HG02759 (cell line): ENCODE results near the gene FAM20A.
"Not testable (repeated sequence)": the region's sequence is repeated elsewhere in the genome, so short reads cannot be mapped to it uniquely, and the experiment has no call there.

Experiments
- ATAC-seq: cut with Tn5 transposase; IDR thresholded peaks from one replicate; pipeline ENCODE4 v1.9.1; 2021; ENCODE audit warnings: mild to moderate bottlenecking, moderate library complexity; ENCODE audit not compliant: unreplicated experiment

FAM20A gene

DNA sequence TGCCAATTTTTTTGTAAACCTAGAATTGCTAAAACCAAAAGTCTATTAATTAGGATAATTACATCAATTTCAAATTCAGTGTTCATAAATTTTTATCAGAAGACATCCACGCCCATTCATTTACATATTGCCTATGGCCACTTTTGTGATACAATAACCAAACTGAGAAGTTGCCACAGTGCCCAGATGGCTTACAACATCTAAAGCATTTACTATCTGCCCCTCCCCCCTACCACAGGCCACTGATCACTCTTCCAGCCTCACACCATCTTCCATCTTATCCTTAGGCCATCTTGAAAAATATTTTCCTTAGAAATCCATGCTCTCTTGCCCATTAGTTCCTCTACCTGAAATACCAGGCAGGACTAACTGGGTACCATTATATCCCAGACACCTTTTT, 95.2 kb downstream of the FAM20A start:
- no peak for ATAC-seq

DNA sequence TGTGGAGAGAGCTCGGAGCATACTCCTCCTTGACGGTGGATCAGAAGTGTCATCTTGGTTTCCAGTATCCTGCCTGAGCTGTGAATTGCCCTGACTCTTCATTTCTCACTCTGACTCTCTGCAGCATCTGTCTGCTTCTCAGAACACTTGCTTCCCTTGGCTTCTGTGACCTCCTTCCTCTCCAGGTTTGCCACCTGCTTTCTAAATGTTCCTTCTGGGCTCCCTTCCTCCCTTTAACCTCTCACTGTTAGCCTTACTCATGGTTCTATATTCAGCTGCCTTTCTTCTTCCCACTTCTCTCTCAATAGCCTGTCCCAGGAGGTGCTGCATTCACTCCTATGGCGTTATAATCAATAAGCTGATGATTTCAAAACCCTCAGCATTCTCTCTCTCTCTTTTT, 100.1 kb downstream of the FAM20A start:
- ATAC-seq: no peak

DNA sequence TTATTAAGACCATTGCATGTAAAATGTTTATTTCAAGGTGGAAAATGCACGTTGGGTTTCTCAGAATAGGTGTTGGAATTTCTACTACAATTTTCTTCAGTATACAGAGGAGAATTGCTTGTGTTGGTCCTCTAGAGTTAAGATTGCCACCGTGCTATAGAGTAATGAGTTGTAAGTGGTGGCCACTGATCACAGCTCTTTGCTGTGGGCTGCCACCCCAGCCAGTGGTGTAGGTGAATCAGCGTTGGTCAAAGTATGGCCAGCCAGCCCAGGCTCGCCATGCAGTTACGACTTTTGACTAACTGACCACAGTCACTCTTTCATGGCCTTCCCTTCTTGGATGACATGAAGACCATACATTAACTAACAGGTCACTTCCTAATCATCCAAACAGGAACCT, 101.6 kb downstream of the FAM20A start:
- no peak for ATAC-seq

DNA sequence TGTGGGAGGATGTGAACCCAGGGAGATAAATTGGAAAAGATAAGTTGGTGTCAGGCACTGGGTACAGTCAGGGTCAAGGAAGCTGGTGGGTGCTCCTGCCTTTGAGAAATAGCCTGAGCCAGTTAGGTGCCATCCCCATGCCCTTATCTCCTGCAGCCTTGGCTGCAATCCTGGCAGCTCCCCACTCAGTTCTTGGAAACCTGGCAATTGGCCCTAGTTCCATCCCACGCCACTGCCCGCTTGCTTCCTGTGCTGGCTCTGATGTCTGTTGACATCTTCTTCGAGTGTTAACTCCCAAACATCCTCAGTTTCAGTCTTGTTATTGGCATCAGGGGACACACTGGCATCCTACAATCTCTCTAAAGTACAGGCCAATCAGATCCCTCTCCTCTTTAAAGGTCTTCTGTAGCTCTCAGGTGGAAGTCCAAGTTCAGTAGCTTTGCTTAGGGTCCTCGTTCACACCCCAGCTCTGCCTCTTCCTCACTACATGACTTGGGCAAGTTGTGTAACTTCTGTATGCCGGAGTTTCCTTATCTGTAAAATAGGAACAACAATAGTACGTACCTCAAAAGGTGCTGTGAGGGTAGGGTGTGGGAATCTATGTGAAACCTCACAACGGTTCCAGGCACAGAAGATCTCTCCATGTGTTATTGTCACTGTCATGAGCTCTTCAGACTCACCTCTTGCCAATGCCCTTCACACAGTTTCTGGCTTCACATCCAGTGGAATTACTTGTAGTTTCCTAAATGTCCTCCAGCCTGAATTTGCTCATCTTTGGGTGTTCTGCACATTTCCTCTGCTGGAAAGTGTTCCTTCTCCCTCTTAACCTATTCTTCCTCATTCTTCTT, 102.5 kb downstream of the FAM20A start:
- peak; percentile 34 for ATAC-seq

DNA sequence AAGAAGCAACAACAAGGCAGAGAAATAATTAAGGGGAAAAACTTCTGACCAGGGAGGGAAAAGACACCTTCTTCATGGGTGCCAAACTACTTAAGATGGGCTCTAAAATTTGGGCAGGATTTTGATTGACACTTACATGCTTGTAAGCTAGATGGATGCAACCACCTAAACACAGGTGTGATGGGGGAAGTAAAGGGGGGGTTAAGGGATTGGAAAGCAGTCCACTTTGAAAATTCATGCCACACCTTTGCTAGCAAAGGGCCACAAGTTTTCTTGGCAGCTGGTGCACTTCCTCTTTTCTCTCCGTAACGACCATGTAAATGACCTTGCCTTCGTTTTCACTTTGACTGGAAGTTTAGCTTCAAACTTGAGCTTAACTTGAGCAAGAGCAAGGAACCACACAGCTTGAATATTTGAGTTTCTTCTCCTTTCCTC, 103.3 kb downstream of the FAM20A start:
- peak; percentile 95 for ATAC-seq

DNA sequence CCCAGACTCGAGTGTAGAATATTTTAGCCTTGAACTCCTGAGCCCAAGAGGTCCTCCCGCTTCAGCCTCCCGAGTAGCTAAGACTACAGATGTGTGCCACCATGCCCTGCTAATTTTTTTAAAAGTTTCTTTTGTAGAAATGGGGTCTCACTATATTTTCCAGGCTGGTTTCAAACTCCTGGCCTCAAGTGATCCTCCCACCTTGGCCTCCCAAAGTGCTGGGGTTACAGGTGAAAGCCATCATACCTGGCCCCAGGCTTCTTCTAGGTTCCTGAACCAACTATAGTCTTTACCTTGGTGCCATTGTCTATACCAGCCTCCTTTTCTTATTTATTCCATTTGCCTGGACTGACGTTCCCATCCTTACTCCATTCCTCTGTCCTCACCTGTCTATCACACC, 106.1 kb downstream of the FAM20A start:
- no peak for ATAC-seq

DNA sequence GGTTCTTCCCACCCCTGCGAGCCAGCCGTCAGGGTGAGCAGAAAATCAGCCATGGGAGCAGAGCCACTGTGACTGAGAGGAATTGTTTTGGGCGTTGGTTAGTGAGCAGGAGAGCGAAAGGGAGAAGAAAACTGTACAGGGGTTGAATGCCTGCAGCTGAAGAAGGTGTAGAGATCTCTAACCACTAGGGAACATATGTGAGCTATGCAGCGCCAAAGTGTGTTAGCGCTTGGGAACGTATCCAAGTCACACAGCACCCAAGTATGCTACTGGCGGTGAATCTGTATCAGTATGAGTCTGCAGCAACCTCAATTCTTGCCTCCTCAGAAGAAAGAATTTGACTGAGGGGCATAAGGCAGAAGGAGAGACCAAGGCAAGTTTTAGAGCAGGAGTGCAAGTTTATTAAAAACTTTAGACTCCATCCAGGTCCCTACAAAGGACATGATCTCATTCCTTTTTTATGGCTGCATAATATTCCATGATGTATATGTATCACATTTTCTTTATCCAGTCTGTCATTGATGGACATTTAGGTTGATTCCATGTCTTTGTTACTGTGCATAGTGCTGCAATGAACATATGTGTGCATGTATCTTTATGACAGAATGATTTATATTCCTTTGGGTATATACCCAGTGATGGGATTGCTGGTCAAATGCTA, 108.6 kb downstream of the FAM20A start:
- not testable (repeated sequence) for ATAC-seq

DNA sequence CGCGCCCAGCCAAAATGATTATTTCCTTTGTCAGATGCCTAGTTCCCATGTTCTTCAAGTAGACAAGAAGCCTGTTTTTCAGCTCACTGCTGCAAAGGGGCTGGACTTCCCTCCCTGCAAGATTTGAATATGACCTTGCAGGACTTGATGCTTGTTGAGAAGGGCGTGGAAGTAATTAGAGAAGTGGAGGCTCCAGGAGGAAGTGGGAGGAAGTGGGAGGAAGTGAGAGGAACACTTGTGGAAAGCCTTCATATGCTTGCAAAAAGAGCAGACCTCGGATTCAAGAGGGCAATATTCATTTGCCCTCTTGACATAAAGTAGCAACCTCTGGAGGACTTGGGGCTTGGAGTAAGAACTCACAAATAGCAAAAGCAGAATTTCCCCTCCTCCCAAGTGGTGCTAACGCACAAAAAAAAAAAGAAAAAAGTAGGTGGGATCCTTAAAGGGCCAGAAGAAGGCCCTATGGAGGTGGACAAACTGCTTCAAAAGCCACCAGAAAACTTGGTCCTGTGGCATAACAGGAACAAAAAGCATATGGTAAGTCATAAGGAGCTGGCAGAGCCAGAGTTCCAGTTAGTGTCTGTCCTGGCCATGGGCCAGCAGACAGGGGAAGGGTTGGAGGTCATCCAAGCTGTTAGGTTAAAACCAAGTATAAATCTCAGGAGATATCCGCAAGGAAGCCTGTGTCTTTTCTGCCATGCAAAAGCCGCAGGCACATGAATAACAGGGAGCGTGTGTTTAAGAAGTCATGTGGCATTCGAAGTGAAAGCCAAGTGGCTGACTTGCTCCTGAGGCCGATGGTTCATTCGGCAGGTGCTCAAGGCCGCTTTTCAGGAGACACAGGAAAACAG, 109.6 kb downstream of the FAM20A start:
- ATAC-seq: no peak

DNA sequence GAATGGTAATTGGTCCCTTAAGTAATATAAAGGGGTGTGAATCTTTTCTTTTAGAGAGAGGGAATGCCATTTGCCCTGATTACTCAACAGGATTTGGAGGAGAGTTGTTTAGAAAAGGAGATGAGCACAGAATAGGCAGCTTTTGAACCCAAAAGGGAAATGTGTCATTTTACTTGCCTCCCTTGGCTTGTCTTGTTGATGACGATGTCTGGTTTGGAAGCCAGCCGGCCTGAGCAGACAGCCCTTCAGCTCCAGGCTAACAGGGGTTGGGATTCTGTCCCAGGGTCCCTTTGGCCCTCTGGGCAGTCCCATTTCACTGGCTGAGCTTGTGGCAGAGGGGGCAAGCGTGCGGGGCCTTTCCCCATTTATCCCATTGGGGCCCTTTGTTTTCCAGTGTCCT, 111.2 kb downstream of the FAM20A start:
- ATAC-seq: no peak
